OCI-M2 (cell line): ENCODE measurements around the gene DAZAP2.

Experiments
- DNase-seq: peaks from one replicate; lab custom pipeline; 2025; ENCODE audit not compliant: unreplicated experiment; lab: John Stamatoyannopoulos, UW

Gene DAZAP2, protein sequence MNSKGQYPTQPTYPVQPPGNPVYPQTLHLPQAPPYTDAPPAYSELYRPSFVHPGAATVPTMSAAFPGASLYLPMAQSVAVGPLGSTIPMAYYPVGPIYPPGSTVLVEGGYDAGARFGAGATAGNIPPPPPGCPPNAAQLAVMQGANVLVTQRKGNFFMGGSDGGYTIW

DNA sequence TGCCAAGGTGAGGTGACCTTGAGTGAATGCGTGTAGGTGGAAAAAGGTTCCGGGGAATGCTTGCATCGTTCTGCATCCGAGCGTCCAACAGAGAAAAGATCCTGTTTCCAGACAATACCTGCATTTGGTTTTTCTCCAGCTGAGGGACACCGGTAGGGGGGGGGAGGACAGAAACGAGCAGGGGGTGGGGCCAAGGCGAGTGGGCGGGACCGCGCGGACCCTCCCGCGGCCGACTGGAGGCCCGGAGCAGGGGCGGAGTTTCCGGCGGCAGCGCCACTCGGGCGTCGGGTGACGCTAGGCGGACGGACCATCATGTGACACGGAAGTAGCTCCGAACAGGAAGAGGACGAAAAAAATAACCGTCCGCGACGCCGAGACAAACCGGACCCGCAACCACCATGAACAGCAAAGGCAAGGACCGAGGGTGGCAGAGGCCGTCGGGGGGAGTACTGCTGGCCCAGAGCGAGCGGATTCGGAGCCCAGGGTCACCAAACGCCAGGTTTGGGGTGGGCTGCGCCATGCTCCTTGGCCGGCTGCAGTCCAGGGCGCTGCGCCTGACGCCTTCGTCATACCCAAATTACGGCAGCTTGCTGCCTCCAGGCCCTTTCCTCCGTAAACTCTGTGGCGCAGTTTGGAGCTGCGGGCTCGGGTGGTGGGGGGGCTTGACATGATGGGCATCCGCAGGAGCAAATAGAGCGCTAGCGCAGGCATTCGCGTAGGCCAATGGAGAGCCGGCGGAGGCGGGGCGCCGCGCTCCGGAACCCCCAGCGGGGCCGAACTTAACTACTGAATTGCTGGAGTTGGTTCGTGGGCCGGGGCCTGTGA is at the start of gene DAZAP2:
DAZAP2 (plus strand) TSS at position 317 of the 825 bp plus-strand sequence; CDS start at position 399, 82 bp downstream.
- DNase-seq: peak; percentile 56

DNA sequence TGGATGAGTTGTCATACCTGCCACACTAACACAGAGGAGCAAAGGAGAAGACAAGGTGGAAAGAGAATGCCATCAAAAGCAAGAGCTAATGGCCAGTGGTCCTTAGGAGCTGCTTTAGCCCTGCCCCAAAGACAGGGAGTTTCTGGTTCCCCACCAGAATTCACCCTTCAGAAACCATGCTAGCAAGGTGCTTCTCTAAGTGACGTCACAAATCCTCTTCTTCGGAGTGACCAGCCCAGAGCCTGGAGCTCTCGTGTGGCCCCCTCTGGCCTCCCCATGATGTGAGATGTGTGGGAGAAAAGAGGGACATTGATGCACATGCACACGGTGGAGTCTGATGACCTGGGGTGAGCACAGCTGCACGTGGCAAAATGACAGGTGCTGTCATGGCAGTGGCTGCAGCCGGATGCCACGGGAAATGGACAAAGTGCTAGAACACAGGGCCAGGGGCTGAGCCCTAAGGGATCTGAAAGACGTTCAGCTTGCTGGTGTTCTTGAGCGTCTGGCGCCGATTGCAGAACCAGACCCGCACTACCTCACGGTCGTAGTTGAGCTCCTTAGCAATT is 48.8 kb upstream of the DAZAP2 start:
- DNase-seq: no peak

DNA sequence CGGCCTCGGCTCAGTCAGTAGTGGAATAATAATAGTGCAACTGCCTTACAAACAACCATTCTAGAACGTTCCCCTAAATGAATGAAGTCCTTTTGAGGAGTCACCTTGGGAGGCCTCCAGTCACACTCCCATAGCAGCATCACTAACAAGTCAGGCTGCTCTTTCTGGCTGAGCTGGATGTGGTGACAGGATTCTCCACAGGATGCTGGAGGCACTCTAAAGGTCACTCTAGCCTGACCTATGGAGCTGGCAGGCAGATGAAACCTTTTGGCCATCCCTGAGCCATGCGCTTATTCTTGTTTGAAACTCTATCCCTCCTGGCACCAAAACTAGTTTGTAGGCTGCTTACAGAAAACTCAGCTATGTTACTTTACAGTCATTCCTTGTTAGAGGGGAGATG is 47.8 kb upstream of the DAZAP2 start:
- no peak for DNase-seq

DNA sequence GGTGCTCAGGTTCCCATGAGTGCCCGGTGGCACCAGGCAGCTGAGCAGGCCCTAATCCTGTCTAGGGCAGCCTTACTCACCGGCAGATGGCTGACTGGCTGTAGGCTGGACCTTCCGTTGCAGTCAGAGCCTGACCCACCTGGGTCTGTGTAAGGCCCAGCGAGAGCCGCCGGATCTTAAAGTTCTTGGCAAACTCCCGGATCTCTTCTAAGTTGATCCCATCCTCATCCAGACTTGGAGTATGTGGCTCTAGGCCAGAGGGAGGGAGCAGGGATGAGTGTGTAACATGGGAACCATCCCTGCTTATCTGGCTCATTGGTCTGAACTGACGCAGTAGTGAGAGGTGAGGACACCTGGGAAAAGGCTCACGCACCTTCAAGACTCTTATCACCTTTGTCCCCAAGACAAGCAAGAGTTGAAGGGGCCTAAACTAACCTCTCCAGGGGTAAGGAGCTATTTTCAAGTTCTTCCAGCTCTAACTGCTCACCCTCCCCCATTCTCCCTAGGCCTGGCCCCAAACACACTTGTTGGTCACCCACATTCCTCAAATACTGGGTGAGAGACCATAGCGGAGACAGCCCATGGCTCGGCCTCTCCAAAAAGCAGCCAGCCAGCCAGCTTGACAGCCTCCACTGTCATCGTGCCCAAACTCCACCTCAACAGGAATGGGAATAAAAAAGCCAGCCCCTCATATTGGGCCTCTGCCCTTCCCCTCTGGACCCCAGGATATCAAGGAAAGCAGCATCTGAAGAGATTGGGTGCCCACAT is 46.9 kb upstream of the DAZAP2 start:
- no peak for DNase-seq

DNA sequence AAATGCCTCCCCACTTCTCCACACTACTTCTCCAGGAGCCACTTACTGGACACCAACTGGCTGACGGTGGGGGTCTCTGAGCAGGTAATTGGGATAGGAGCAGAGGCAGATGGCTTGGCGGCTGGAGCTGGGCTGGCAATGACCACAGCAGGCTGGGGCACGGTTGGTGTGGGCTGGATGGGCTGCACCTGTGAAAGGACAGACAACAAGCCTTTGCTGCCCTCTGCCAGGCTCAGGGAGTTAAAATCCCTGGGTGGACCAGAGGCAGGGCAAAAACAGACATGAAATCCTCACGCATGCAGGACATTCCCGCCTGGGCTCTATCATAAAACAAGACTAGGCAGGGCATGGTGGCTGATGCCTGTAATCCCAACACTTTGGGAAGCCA is 46.3 kb upstream of the DAZAP2 start:
- DNase-seq: no peak

DNA sequence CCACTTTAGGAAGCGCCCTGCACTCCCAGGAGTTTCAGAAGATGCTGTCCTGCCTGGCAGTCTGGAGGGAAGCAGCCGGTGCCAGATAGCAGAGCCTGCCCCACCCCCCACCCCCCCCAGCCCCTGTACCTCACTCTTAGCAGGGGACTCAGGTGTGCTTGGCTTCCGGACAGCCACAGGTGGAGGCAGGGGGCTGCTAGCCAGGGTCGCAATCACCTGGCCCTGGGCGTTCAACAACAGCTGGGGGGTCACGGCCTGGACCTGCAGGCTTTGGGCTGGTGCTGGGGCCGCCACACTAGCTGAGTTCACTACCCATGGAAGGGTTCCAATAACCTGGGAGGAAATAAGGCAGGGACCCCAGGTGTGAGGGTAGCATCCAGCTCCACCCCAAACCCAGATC is 42.8 kb upstream of the DAZAP2 start:
- DNase-seq: no peak

DNA sequence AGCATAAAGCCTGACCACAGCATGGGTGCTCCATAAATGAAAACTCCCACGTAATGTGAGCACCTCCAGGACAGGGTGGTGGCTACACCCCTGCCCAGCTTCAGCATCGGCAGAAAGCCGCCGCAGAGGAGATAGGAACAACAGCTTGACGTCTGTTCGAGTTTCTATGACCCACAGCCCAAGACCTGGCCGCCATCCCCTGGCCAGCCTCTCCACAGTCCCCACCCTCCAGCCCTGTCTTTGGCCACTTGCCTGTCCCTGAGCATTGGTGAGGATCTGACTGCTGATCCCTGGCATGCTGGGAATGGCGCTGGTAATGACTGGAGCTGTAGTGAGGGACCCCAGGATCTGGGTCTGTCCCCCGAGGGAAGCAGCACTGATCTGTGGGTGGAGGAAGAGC is 42.1 kb upstream of the DAZAP2 start:
- DNase-seq: no peak

DNA sequence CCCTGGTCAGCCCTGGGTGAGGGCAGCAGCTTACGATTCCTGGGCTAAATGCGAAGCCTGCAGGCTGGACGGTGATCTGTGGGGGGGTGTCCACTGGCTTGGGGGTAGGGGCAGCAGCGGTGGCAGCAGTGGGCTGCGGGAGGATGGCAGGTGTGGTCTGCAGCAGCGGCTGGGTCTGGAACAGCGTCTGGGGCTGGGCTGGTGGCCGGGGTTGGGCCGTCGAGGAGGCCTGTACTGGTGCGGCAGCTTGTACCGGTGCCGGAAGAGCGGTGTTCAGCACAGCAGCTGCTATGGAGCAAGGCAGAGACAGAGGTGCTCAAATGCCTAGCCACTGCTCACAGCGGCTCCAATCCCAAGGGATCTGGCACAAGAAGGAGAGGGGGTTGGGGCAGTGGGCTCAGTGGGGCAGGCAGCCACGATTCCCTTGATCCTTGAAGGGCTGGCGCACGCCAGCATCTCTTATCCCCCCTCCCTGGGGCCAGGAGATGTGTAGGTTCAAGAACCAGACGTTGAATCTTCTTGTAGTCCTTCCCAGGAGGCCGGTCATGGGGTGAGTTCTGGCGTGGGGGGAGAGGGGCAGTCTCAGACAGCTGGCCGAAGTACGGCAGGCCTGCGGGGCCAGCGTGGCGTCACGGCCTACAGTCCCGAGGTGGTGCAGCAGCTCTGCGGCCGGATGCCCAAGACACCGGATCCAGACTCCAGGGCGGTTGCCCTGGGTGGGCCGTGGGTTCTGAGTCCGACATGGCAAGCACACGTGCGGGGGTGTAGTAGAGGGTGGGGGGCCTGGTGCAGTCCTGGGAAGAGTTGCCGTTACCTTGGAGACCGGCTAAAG is 40.7 kb upstream of the DAZAP2 start:
- DNase-seq: no peak

DNA sequence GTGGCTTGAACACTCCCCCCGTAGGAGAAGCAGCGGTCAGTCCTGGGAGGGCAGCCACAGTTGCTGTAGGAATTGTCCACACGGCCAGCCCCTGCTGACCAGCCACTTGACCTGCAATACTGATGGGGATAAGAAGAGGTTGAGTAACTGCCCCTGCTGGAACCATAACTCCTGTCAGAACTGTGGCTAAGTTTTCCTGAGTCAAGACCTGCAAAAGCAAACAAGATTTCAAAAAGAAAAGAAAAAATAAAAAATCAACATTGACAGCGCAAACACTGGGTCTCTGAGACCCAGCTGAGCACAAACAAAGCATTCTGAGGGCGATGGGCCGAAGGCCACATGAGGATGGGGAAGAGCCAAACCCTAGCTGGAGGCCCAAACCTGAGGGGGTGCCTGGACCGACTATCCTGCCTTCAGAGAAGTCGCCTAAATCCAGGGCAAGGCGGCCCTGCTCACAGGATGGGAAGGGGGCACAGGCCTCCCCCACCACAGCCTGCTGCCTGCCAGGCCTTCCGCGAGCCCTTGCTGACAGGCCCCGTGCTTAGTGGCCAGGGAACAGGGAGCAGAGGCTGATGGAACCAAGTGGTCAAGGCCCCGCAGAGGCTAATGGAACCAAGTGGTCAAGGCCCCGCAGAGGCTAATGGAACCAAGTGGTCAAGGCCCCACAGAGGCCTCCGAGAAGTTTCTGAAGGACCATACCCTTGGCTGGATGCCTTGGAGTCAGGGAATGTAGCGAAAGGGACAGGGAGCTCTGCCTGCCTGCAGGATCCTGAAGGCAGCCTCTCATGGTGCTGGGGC is 39.9 kb upstream of the DAZAP2 start:
- DNase-seq: no peak

DNA sequence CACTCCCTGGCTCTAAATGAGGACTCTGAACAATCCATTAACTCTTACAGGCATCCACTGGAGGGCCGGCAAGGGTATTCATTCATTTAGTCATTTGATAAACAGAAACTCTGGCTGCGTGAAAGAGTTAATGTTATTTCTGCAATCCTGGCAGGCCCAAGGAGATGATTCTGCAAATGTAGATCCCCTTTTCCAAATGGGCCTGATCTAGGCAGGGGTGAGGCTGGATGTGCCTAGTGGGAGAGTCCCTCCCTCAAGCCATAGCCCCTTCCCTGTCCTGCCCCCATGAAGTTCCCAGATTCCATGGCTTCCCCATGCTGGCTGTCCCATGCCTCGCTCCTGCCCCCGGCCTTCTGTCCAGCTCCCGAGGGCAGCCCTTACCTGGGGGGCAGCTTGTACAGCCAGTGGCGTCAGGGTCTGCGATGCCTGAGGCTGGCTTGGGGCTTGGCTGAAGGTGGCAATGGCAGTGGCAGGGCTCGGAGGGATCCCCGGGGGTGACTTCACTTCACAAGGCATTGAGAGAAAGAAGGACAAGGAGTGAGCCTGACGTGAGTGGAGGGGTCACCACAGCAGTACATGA is 39.2 kb upstream of the DAZAP2 start:
- no peak for DNase-seq

DNA sequence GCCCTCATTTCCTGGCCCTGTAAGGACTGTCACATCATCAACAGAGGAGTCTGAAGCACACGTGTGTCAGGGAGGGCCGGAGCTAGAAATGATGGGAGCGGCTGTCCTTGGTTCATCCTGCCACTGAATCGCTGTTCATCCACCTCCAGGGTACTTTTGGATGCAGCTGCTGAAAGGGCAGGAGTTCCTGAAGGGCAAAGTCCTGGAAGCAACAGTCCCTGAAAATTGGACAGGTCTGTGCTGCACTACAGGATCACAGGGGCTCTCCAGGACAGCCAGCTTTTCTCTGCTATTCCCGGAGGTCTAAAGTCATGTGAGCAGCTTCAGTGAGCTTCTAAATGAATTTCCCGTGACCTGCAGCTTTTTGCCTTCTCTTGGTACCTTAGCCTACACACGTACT is 38.5 kb upstream of the DAZAP2 start:
- DNase-seq: no peak

DNA sequence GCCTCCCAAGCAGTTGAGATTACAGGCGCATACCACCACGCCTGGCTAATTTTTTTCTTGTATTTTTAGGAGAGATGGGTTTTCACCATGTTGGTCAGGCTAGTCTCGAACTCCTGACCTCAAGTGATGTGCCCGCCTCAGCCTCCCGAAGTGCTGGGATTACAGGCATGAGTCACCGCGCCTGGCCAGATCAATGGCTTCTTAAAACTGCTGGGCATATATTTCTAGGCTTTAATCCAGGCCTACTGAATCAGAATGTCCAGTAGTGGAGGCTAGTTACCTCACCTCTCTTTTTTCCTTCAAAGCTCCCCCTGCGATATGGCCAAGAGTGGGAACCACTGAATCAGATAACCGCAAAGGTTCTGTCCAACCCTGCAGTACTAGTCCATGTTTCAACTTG is 37.8 kb upstream of the DAZAP2 start:
- DNase-seq: no peak

DNA sequence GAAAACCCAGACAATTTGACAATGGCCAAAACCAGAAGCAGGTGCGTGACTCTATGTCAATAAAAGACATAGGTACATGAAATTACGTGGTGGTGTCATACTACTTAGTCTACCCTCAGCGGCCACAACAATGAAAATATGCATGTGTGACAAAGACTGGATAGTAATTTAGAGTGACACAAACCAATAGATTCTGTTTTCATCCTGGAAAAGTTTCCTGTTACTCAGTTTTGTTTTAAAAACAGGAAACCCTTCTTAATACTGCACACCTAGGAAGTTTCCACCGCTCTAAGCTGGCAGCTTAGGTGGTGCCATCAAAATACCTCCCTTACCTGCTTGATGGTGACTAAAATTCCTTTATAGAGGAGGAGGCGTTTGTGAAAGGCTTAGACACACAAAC is 35.9 kb upstream of the DAZAP2 start:
- DNase-seq: no peak

DNA sequence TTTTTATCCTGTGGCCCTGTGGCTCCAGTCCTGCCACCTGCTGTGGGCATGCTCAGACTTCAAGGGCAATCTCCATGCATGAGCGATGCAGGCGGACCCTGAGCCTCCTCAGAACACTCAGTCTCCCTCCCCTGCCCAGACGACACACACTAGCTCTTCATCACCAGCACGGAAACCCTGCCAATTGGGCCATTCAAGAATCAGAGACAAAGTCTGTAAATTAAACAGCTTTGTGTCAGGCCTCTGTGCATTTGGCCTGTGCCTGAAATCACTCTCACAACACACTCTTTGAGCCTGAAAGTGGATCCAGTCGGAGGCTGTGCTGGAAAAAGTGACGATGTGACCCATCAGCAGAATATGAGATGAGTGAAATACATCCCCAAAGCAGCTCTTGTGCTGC is 33.3 kb upstream of the DAZAP2 start:
- no peak for DNase-seq

DNA sequence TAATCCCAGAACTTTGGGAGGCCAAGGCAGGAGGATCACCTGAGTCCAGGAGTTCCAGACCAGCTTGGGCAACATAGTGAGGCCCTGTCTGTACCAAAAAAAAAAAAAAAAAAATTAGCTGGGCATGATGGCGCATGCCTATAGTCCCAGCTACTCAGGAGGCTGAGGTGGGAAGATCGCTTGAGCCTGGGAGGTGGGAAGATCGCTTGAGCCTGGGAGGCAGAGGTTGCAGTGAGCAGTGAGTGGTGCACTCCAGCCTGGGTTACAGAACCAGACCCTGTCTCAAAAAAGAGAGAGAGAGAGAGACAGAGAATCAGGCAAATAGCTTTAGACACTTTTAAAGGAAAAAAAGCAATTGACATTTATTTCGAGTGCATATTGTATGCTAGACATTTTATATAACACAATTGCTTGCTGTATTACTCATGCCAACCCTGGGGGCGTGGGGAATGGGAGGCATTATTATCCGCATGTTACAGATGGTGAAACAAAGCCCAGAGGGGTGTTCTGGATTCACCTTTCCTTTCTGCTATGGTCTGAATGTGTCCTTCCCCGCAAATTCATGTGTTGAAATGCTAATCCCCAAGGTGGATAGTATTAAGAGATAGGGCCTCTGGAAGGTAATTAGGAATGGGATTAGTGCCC is 30.5 kb upstream of the DAZAP2 start:
- no peak for DNase-seq

DNA sequence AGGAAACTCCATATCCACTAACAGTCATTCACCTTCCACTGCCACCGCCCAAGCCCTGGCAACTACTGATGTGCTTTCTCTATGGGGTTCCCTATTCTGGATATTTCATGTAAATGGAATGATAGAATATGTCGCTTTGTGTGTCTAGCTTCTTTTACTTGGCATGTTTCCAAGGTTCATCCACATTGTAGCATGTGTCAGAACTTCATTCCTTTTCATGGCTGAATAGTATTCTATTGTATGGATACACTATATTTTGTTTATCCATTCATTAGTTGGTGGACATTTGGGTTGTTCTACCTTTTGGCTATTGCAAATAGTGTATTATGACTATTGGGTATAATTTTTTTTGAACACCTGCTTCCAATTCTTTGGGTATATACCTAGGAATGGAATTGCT is 29.4 kb upstream of the DAZAP2 start:
- DNase-seq: no peak

DNA sequence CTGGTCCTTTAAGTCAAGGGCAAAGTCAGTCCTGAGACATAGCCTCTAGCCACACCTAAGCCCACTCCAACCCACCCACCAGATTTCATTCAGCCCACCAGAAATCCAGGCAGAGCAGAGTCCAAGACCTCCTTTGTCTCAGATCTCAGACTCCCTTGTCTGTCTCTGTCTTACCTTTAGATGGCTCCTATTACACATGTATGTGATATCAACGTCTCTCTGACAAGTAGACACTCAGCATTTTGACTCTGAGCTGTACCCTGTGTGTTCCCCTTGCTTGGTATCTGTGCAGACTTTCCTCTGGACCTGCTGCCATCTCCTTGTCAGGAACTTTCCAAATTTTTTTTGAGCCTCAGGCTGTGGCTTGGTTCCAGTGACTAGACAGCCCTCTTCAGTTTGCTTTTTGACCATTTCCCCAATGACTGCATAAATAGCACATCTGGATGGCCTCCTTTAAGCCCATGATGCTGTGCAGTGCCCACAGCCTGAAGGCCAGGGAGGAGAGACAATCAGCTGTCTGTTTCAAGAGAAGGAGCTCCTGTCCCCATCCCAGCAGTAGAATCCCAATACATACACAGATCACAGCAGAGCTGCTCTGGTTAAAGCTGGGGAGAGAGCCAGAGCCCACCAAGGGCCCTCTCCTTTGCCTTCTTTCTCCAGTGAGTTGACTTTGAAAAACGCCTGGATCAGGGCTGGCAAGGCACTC is 27.8 kb upstream of the DAZAP2 start:
- no peak for DNase-seq

DNA sequence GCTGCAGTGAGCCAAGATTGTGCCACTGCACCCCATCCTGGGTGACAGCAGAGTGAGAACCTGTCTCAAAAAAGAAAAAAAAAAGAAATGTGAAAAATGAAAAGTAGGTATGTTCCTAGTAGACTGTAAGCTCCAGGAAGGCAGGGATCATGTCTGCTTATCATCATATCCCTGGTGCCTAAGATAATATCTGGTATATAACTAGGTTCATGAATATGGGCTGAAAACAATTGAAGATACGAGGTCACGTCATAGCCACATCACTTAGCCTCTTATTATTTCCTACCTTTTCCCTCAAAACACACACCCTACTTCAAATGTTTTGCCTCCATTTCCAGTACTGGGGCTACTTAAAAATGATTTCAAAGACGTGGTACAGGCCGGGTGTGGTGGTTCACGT is 23.7 kb upstream of the DAZAP2 start:
- DNase-seq: no peak

DNA sequence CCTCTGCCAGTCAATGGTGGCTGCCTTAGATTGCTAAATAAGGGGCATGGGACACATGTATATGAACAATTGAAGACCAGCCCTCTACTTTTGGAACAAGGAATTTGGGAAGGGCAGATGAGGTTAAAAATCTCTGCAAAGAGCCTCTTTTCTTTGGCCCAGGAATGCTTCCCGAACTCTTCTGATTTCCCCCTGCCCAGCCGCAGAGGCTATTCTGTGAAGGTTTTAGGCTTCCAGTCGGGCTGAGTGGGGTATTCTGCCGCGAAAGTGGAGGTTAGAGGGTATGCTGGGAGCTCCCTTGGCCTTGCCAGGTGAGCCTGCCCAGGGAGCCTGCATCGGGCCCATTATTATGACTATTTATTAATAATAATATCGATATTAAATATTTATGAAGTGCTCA is 22.0 kb upstream of the DAZAP2 start:
- DNase-seq: no peak
